Neuronal stem cell (in vitro differentiated cells): ENCODE results near the gene PRLR.

Experiments
- DNase-seq: peaks from one replicate; pipeline ENCODE4 v3.0.0-alpha.2; 2013; ENCODE audit warnings: low spot score
- H2AFZ ChIP-seq: one replicate; pipeline ENCODE4 v1.6.1; 2013; ENCODE audit warnings: mild to moderate bottlenecking, low read length, inconsistent platforms
- H2AK5ac ChIP-seq: 2 replicates; pipeline ENCODE4 v1.6.1; 2013; ENCODE audit warnings: low read depth, mild to moderate bottlenecking, inconsistent platforms, low read length, moderate library complexity, mixed read lengths
- H2BK120ac ChIP-seq: 2 replicates; pipeline ENCODE4 v1.6.1; 2013; ENCODE audit warnings: low read depth, mild to moderate bottlenecking, inconsistent platforms, low read length, moderate library complexity, mixed read lengths
- H2BK12ac ChIP-seq: one replicate; pipeline ENCODE4 v1.6.1; 2013; ENCODE audit warnings: low read length, inconsistent platforms
- H2BK15ac ChIP-seq: 2 replicates; pipeline ENCODE4 v1.6.1; 2013; ENCODE audit warnings: mild to moderate bottlenecking, low read length, inconsistent platforms, mixed read lengths
- H2BK5ac ChIP-seq: one replicate; pipeline ENCODE4 v1.6.1; 2013; ENCODE audit warnings: inconsistent platforms, mild to moderate bottlenecking, low read length, moderate library complexity
- H3K14ac ChIP-seq: one replicate; pipeline ENCODE4 v1.6.1; 2013; ENCODE audit warnings: low read length, inconsistent platforms
- H3K18ac ChIP-seq: 2 replicates; pipeline ENCODE4 v1.6.1; 2013; ENCODE audit warnings: low read length, inconsistent platforms
- H3K23ac ChIP-seq: 2 replicates; pipeline ENCODE4 v1.6.1; 2013; ENCODE audit warnings: low read depth, mild to moderate bottlenecking, mixed read lengths, low read length, inconsistent platforms; ENCODE audit not compliant: poor library complexity
- H3K27ac ChIP-seq: replicated peaks from 3 replicates; pipeline ENCODE4 v1.5.1; 2013; ENCODE audit warnings: low read length, inconsistent platforms
- H3K27me3 ChIP-seq, 3 experiments: 2 replicates each; pipeline ENCODE4 v1.6.1; 2013; ENCODE audit warnings: low read length in 3 of 3, mild to moderate bottlenecking in 2 of 3, inconsistent platforms in 1 of 3, low read depth in 1 of 3, mixed read lengths in 1 of 3, moderate library complexity in 1 of 3; ENCODE audit not compliant: control insufficient read depth in 3 of 3, insufficient read depth in 3 of 3
- H3K36me3 ChIP-seq, 2 donors: replicated peaks in 1 of 2; 2 replicates each; pipeline ENCODE4 v1.6.1; 2013; ENCODE audit warnings: low read length in 2 of 2; ENCODE audit not compliant: control insufficient read depth in 2 of 2, insufficient read depth in 2 of 2
- H3K4ac ChIP-seq: 2 replicates; pipeline ENCODE4 v1.6.1; 2013; ENCODE audit warnings: inconsistent platforms, mild to moderate bottlenecking, low read length, moderate library complexity
- H3K4me1 ChIP-seq, 2 donors: 1 replicate in 1 of 2; 2 replicates in 1 of 2; pipeline ENCODE4 v1.6.1; 2013; ENCODE audit warnings: low read length in 2 of 2, low read depth in 1 of 2; ENCODE audit not compliant: control insufficient read depth in 2 of 2, insufficient read depth in 1 of 2
- H3K4me2 ChIP-seq: one replicate; pipeline ENCODE4 v1.6.1; 2013; ENCODE audit warnings: mild to moderate bottlenecking, low read length, inconsistent platforms; ENCODE audit not compliant: insufficient read depth, poor library complexity, severe bottlenecking
- H3K4me3 ChIP-seq, 2 donors: 2 replicates each; pipeline ENCODE4 v1.5.1; 2013; ENCODE audit warnings: low read length in 2 of 2, mild to moderate bottlenecking in 2 of 2, inconsistent platforms in 1 of 2, moderate library complexity in 1 of 2
- H3K79me1 ChIP-seq: one replicate; pipeline ENCODE4 v1.6.1; 2013; ENCODE audit warnings: low read depth, mild to moderate bottlenecking, inconsistent platforms, low read length, moderate library complexity
- H3K9ac ChIP-seq: one replicate; pipeline ENCODE4 v1.6.1; 2013; ENCODE audit warnings: mild to moderate bottlenecking, low read depth, low read length, inconsistent platforms; ENCODE audit not compliant: poor library complexity
- H3K9me3 ChIP-seq, 2 donors: replicated peaks in 1 of 2; 2 replicates each; pipeline versions ENCODE3 to v1.6.1; 2013; ENCODE audit warnings: low read length in 2 of 2, mild to moderate bottlenecking in 2 of 2, inconsistent platforms in 1 of 2, low read depth in 1 of 2, mixed read lengths in 1 of 2, moderate library complexity in 1 of 2; ENCODE audit not compliant: control insufficient read depth in 2 of 2, insufficient read depth in 1 of 2
- H4K8ac ChIP-seq: one replicate; pipeline ENCODE4 v1.6.1; 2013; ENCODE audit warnings: low read depth, mild to moderate bottlenecking, inconsistent platforms, low read length, moderate library complexity
- H4K91ac ChIP-seq: one replicate; pipeline ENCODE4 v1.6.1; 2013; ENCODE audit warnings: low read length, low read depth, mild to moderate bottlenecking, inconsistent platforms; ENCODE audit not compliant: poor library complexity
- WGBS, 2 donors: extraction: QIAGEN DNeasy Blood & Tissue Kit; methylation state at CpG; one replicate each; pipeline ENCODE4 v1.1.7; 2013; ENCODE audit warnings: missing lambda C conversion rate in 2 of 2, mixed read lengths in 1 of 2; ENCODE audit not compliant: insufficient read length in 2 of 2, insufficient replicate concordance in 1 of 2; ENCODE audit errors: extremely low coverage in 2 of 2; 5-methylcytosine and 5-hydroxymethylcytosine counted together

The PRLR gene

GRCh38 chr5:35152733-35153132 lies 77.6 kb downstream of the PRLR start:
- Histone ChIP-seq H2BK5ac (no peak overlapping the region), H2BK15ac (no peak overlapping the region), H3K9me3 (no peaks in the 10 kb centered on the region), H3K27me3 (no peaks in the 10 kb centered on the region), H3K4me3 (no peak overlapping the region), H4K8ac (no peak overlapping the region), H3K23ac (no peak overlapping the region), H3K4me2 (no peak overlapping the region), H3K27ac (no peak overlapping the region), H2BK12ac (no peak overlapping the region), H3K9ac (no peak overlapping the region), H3K18ac (no peak overlapping the region), H3K4ac (no peak overlapping the region), H3K14ac (no peak overlapping the region), H2AK5ac (no peak overlapping the region), H3K79me1 (no peaks in the 10 kb centered on the region), H2AFZ (no peak overlapping the region), H2BK120ac (no peak overlapping the region), H3K4me1 (no peaks in the 10 kb centered on the region), H4K91ac (no peak overlapping the region), H3K36me3 (no peaks in the 10 kb centered on the region)
- no peak for DNase-seq
- WGBS, 2 donors, result no CpG with 5 or more reads among the region's 1 CpG

GRCh38 chr5:35151146-35151920 lies 79.0 kb downstream of the PRLR start:
- no peaks in the 10 kb centered on the region for H3K79me1 ChIP-seq
- no peak overlapping the region for H2AFZ ChIP-seq
- H2BK12ac ChIP-seq, result no peak overlapping the region
- no peak for DNase-seq
- H3K4me1 ChIP-seq, result peaks cover 0 to 2% of the 10 kb centered on the region in 2 donors
- no peak overlapping the region for H3K27ac ChIP-seq
- H2BK5ac ChIP-seq, result no peak overlapping the region
- H2BK120ac ChIP-seq, result no peak overlapping the region
- WGBS, 2 donors, result no CpG with 5 or more reads among the region's 1 CpG
- H3K9me3 ChIP-seq, result no peaks in the 10 kb centered on the region
- no peak overlapping the region for H3K4ac ChIP-seq
- no peak overlapping the region for H3K4me3 ChIP-seq
- H4K91ac ChIP-seq, result no peak overlapping the region
- no peak overlapping the region for H3K23ac ChIP-seq
- no peak overlapping the region for H2AK5ac ChIP-seq
- no peaks in the 10 kb centered on the region for H3K27me3 ChIP-seq
- H2BK15ac ChIP-seq, result no peak overlapping the region
- H3K9ac ChIP-seq, result no peak overlapping the region
- no peak overlapping the region for H3K4me2 ChIP-seq
- no peak overlapping the region for H4K8ac ChIP-seq
- no peak overlapping the region for H3K14ac ChIP-seq
- no peak overlapping the region for H3K18ac ChIP-seq
- no peaks in the 10 kb centered on the region for H3K36me3 ChIP-seq

GRCh38 chr5:35149041-35149440 lies 81.2 kb downstream of the PRLR start:
- H3K79me1 ChIP-seq, result no peaks in the 10 kb centered on the region
- no peaks in the 10 kb centered on the region for H3K27me3 ChIP-seq
- no peak overlapping the region for H3K4me3 ChIP-seq
- no peak overlapping the region for H2BK15ac ChIP-seq
- H4K8ac ChIP-seq, result no peak overlapping the region
- no peak overlapping the region for H2AFZ ChIP-seq
- H2BK5ac ChIP-seq, result no peak overlapping the region
- no peak overlapping the region for H3K9ac ChIP-seq
- no peak overlapping the region for H3K18ac ChIP-seq
- no peaks in the 10 kb centered on the region for H3K9me3 ChIP-seq
- H2AK5ac ChIP-seq, result no peak overlapping the region
- H3K23ac ChIP-seq, result no peak overlapping the region
- no peak overlapping the region for H3K14ac ChIP-seq
- WGBS, 2 donors, result no CpG with 5 or more reads among the region's 1 CpG
- no peak overlapping the region for H3K4ac ChIP-seq
- H3K4me1 ChIP-seq, result peaks cover 0 to 2% of the 10 kb centered on the region in 2 donors
- no peaks in the 10 kb centered on the region for H3K36me3 ChIP-seq
- H2BK120ac ChIP-seq, result no peak overlapping the region
- H3K4me2 ChIP-seq, result no peak overlapping the region
- no peak for DNase-seq
- H2BK12ac ChIP-seq, result no peak overlapping the region
- no peak overlapping the region for H3K27ac ChIP-seq
- H4K91ac ChIP-seq, result no peak overlapping the region

GRCh38 chr5:35146406-35146805 lies 83.9 kb downstream of the PRLR start:
- Histone ChIP-seq H2BK120ac (no peak overlapping the region), H4K8ac (no peak overlapping the region), H3K4me3 (no peak overlapping the region), H3K36me3 (no peaks in the 10 kb centered on the region), H4K91ac (no peak overlapping the region), H2AFZ (no peak overlapping the region), H2BK5ac (no peak overlapping the region), H3K23ac (no peak overlapping the region), H3K4me1 (peaks cover 0 to 2% of the 10 kb centered on the region in 2 donors), H3K9ac (no peak overlapping the region), H3K14ac (no peak overlapping the region), H3K4me2 (no peak overlapping the region), H3K79me1 (no peaks in the 10 kb centered on the region), H2AK5ac (no peak overlapping the region), H3K4ac (no peak overlapping the region), H3K27me3 (no peaks in the 10 kb centered on the region), H3K18ac (no peak overlapping the region), H3K9me3 (no peaks in the 10 kb centered on the region), H2BK15ac (no peak overlapping the region), H2BK12ac (no peak overlapping the region), H3K27ac (no peak overlapping the region)
- WGBS, 2 donors, result no CpG with 5 or more reads among the region's 3 CpGs
- DNase-seq, result peak; percentile 2
